Vagina (tissue), 2 donors: ENCODE measurements around the gene GLYATL3. TPM values are rescaled to one million over a fixed set of nuclear protein-coding genes. Genes with fewer than 3 reads are reported as not detected.
"Not testable (repeated sequence)": the region's sequence is repeated elsewhere in the genome, so short reads cannot be mapped to it uniquely, and the experiment has no call there.

ENCODE experiments used
- DNase-seq, 2 donors: peaks; one replicate each; pipeline ENCODE4 v3.0.0-alpha.2; 2017; ENCODE audit errors: extremely low spot score in 2 of 2
- H3K27ac ChIP-seq: fragments of 200-600 bp; sonication (generic); one replicate; pipeline ENCODE4 v1.5.1; 2019
- H3K27me3 ChIP-seq: fragments of 200-600 bp; sonication (generic); one replicate; pipeline ENCODE4 v1.5.1; 2019
- H3K36me3 ChIP-seq, 2 donors: fragments of 200-600 bp; sonication (generic); one replicate each; pipeline ENCODE4 v1.5.1; 2017 to 2019
- H3K4me1 ChIP-seq: fragments of 200-600 bp; sonication (generic); one replicate; pipeline ENCODE4 v1.5.1; 2019
- H3K4me3 ChIP-seq, 2 donors: fragments of 200-600 bp; sonication (generic); 1 replicate in 1 of 2; 2 replicates in 1 of 2; pipeline ENCODE4 v1.5.1; 2016 to 2019
- H3K9me3 ChIP-seq: fragments of 200-600 bp; sonication (generic); one replicate; pipeline ENCODE4 v1.5.1; 2019
- POLR2A ChIP-seq, 2 donors: fragments of 450-650 bp; IDR thresholded peaks; one replicate each; pipeline ENCODE4 v1.6.1; 2017; ENCODE audit warnings: antibody characterized with exemption in 2 of 2, mild to moderate bottlenecking in 2 of 2, moderate library complexity in 2 of 2
- POLR2AphosphoS5 ChIP-seq, 2 donors: sonication (generic); formaldehyde crosslinking; IDR thresholded peaks; one replicate each; pipeline ENCODE4 v1.9.0; 2017; ENCODE audit warnings: antibody characterized with exemption in 2 of 2, mild to moderate bottlenecking in 2 of 2, low read depth in 1 of 2; ENCODE audit not compliant: insufficient read depth in 1 of 2
- intact Hi-C: fragments of 100-400 bp; cut with DNase I; formaldehyde crosslinking; loops from one replicate; pipeline ENCODE4 v1.15.1; 2023
- total RNA-seq: library from RNA; depleted of rRNA; stranded (reverse); fragments of >200 nt; gene quantifications from one replicate; pipeline ENCODE4 v1.2.3, GENCODE V29; 2016
- TF ChIP-seq, protein P1 (sequence below), 3 experiments: fragments of 450-650 bp in 2 of 3; fragments of 200-600 bp in 1 of 3; sonication (generic) in 1 of 3; IDR thresholded peaks; one replicate each; pipeline ENCODE4 v1.5.1; 2017 to 2019; ENCODE audit warnings: antibody characterized with exemption in 3 of 3, mild to moderate bottlenecking in 2 of 3, moderate library complexity in 2 of 3

The GLYATL3 gene
- total RNA-seq, 1 donor from 2014 or later, result not detected

DNA sequence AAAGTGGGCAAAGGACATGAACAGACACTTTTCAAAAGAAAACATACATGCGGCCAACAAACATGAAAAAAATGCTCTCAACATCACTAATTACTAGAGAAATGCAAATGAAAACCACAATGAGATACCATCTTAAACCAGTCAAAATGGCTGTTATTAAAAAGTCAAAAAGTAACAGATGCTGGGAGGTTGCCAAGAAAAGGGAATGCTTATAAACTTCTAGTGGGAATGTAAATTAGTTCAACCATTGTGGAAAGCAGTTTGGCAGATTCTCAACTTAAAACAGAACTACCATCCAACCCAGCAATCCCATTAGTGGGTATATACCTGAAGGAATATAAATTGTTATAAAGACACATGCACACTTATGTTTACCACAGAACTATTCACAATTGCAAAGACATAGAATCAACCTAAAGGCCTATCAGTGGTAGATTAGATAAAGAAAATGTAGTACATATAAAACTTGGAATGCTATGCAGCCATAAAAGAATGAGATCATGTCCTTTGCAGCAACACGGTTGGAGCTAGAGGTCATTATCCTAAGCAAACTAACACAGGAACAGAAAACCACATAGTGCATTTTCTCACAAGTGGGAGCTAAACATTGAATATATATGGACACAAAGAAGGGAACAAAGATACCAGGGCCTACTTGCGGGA, 20.3 kb upstream of the GLYATL3 start:
- Histone ChIP-seq H3K36me3 (no peaks in the 10 kb centered on the region), H3K27me3 (no peaks in the 10 kb centered on the region), H3K27ac (no peak overlapping the region), H3K4me3 (no peak overlapping the region), H3K9me3 (no peaks in the 10 kb centered on the region), H3K4me1 (no peaks in the 10 kb centered on the region)
- intact Hi-C loops, result no loop called here
- no peak for DNase-seq
- TF ChIP-seq POLR2A (IDR thresholded peaks at IDR 0.05) (no peak), POLR2AphosphoS5 (IDR thresholded peaks at IDR 0.05; ENCODE audit: insufficient read depth in 1 of 2, low read depth in 1 of 2) (no peak)
- TF ChIP-seq, protein P1, sequence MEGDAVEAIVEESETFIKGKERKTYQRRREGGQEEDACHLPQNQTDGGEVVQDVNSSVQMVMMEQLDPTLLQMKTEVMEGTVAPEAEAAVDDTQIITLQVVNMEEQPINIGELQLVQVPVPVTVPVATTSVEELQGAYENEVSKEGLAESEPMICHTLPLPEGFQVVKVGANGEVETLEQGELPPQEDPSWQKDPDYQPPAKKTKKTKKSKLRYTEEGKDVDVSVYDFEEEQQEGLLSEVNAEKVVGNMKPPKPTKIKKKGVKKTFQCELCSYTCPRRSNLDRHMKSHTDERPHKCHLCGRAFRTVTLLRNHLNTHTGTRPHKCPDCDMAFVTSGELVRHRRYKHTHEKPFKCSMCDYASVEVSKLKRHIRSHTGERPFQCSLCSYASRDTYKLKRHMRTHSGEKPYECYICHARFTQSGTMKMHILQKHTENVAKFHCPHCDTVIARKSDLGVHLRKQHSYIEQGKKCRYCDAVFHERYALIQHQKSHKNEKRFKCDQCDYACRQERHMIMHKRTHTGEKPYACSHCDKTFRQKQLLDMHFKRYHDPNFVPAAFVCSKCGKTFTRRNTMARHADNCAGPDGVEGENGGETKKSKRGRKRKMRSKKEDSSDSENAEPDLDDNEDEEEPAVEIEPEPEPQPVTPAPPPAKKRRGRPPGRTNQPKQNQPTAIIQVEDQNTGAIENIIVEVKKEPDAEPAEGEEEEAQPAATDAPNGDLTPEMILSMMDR (IDR thresholded peaks at IDR 0.05), result no peak

DNA sequence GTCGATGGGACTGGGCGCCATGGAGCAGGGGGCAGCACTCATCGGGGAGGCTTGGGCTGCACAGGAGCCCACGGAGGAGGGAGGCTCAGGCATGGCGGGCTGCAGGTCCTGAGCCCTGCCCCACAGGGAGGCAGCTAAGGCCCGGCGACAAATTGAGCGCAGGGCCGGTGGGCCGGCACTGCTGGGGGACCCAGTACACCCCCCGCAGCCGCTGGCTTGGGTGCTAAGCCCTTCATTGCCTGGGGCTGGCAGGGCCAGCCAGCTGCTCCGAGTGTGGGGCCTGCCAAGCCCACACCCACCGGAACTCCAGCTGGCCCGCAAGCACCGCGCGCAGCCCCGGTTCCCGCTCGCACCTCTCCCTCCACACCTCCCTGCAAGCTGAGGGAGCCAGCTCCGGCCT, 17.9 kb upstream of the GLYATL3 start:
- H3K27ac ChIP-seq, H3K4me1 ChIP-seq, intact Hi-C loops, H3K36me3 ChIP-seq, H3K27me3 ChIP-seq, DNase-seq, H3K9me3 ChIP-seq, H3K4me3 ChIP-seq: not testable (repeated sequence)

DNA sequence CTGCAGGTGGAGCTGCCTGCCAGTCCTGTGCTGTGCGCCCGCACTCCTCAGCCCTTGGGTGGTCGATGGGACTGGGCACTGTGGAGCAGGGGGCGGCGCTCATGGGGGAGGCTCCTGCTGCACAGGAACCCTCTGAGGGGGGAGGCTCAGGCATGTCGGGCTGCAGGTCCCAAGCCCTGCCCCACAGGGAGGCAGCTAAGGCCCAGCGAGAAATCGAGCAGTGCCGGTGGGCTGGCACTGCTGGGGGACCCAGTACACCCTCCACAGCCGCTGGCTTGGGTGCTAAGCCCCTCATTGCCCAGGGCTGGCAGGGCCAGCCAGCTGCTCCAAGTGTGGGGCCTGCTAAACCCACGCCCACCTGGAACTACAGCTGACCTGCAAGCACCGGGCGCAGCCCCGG, 16.3 kb upstream of the GLYATL3 start:
- H3K9me3 ChIP-seq, DNase-seq, H3K4me1 ChIP-seq, H3K27me3 ChIP-seq, H3K36me3 ChIP-seq, H3K27ac ChIP-seq, H3K4me3 ChIP-seq, intact Hi-C loops: not testable (repeated sequence)

DNA sequence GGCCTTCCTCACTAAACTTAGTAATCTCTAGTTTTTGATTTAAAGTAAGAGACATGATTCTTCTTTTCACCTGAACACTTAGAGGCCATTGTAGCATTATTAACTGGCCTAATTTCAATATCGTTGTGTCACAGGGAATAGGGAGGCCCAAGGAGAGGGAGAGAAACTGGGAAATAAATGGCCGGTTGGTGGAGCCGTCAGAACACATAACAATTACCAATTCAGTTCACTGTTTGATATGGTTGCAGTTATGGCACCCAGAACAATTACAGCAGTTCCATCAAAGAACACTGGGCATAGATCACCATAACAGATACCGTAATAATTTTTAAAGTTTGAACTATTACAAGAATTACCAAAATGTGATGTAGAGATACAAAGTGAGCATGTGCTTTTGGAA, 9.1 kb upstream of the GLYATL3 start:
- H3K9me3 ChIP-seq, result no peaks in the 10 kb centered on the region
- H3K36me3 ChIP-seq, result peaks cover 0 to 15% of the 10 kb centered on the region in 2 donors
- H3K27ac ChIP-seq, result no peak overlapping the region

DNA sequence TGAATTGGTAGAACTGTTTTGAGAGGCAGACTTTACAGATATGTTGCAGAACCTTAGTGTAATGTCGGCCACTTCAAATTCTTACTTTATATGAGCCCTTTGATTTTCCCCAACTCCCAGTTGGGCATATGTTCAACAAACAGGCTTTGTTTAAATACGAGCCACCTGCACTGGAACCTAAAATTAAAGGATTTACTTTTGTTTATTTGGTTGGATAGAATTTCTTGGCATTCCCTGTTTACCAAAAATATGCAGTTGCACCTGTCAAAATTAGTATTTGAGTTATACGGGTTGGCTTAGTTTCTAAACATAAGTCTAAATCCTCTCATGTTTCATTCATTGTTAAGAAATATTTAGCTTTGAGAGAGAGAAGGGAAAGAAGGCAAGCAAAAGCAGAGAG, 2.4 kb upstream of the GLYATL3 start:
- H3K27me3 ChIP-seq, result no peaks in the 10 kb centered on the region
- no peak for DNase-seq
- no peak overlapping the region for H3K4me3 ChIP-seq
- H3K27ac ChIP-seq, result no peak overlapping the region
- H3K9me3 ChIP-seq, result no peaks in the 10 kb centered on the region
- intact Hi-C loops, result no loop called here
- peaks cover 0 to 3% of the 10 kb centered on the region in 2 donors for H3K36me3 ChIP-seq
- TF ChIP-seq POLR2AphosphoS5 (IDR thresholded peaks at IDR 0.05; ENCODE audit: insufficient read depth in 1 of 2, low read depth in 1 of 2), result no peak
- no peak for TF ChIP-seq POLR2A (IDR thresholded peaks at IDR 0.05)
- TF ChIP-seq, protein P1 (IDR thresholded peaks at IDR 0.05), result no peak
- no peaks in the 10 kb centered on the region for H3K4me1 ChIP-seq

More for the DNA sequence above, 9.1 kb upstream of the GLYATL3 start:
- intact Hi-C loops, result no loop called here
- TF ChIP-seq, protein P1 (IDR thresholded peaks at IDR 0.05), result no peak
- TF ChIP-seq POLR2A (IDR thresholded peaks at IDR 0.05) (no peak), POLR2AphosphoS5 (IDR thresholded peaks at IDR 0.05; ENCODE audit: insufficient read depth in 1 of 2, low read depth in 1 of 2) (no peak)
- no peaks in the 10 kb centered on the region for H3K27me3 ChIP-seq
- no peak for DNase-seq
- no peak overlapping the region for H3K4me3 ChIP-seq
- H3K4me1 ChIP-seq, result no peaks in the 10 kb centered on the region

DNA sequence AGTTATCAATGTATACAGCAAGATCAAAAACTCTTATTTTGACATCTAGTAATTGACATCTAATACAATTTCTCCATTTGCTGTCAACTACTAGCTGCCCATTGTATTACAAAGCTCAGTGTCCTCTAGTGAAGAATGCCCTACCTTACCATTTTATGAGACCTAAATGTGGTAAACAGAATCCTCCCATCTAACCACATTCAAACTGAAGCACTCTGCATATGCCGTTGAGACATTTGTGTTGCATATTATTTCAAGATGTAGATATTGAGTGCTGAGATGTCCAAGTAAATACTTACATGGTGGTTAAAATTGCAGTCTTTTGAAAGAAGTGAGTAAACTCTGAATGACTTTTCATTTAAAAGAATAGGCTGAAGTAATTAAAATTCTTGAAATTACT, 597 bp upstream of the GLYATL3 start:
- TF ChIP-seq POLR2A (IDR thresholded peaks at IDR 0.05) (no peak), POLR2AphosphoS5 (IDR thresholded peaks at IDR 0.05; ENCODE audit: insufficient read depth in 1 of 2, low read depth in 1 of 2) (no peak)
- TF ChIP-seq, protein P1 (IDR thresholded peaks at IDR 0.05), result no peak

More for the DNA sequence above, 597 bp upstream of the GLYATL3 start:
- Histone ChIP-seq H3K36me3 (no peaks in the 10 kb centered on the region), H3K4me3 (no peak overlapping the region), H3K27ac (no peak overlapping the region), H3K4me1 (no peaks in the 10 kb centered on the region), H3K9me3 (no peaks in the 10 kb centered on the region), H3K27me3 (no peaks in the 10 kb centered on the region)
- DNase-seq, result no peak
- intact Hi-C loops, result no loop called here
